ENCODE data around the gene LIN28A. TPM values are rescaled to one million over a fixed set of nuclear protein-coding genes. Genes with fewer than 3 reads are reported as not detected.

The LIN28A gene
- total RNA-seq, 1 donor from 2014 or later, result not detected

- ATAC-seq, result peak; percentile 91
- intact Hi-C loops (cut with micrococcal nuclease), result no loop called here
- peak; percentile 98 for DNase-seq
Observed at GRCh38 chr1:26472901-26473845, 62.6 kb downstream of the LIN28A start.

- ATAC-seq, result no peak
- intact Hi-C loops (cut with micrococcal nuclease), result no loop called here
Observed at GRCh38 chr1:26474818-26475217, 64.2 kb downstream of the LIN28A start.

GRCh38 chr1:26475989-26476388 lies 65.4 kb downstream of the LIN28A start:
- DNase-seq (no peak), ATAC-seq (no peak)
- intact Hi-C loops (cut with micrococcal nuclease), result no loop called here

More at GRCh38 chr1:26474818-26475217, 64.2 kb downstream of the LIN28A start:
- no peak for DNase-seq

DNA sequence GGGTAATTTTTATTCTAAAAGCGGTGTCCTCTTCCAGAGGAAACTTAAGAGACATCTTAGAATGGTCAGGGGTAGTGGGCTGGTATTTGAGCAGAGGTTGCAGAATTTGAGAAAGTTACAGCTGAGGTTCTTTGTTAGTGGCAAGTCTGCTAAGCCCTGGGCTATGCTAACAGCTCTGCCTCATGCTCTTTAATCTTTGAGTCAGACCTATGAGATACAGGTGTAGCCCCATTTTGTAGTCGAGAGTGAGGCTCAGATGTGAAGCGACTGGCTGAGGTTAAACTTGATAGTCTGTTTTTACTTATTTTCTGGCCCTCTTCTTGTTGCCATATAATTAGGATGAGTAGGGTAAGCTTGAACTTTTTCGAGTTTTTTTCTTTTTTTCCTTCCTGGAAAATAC lies 66.3 kb downstream of the LIN28A start:
- DNase-seq (no peak), ATAC-seq (no peak)
- intact Hi-C loops (cut with micrococcal nuclease), result no loop called here

- intact Hi-C loops (cut with micrococcal nuclease), result no loop called here
- DNase-seq (no peak), ATAC-seq (no peak)
Observed at GRCh38 chr1:26477446-26478152, 67.0 kb downstream of the LIN28A start.

GRCh38 chr1:26478159-26478558 lies 67.5 kb downstream of the LIN28A start:
- no peak for ATAC-seq
- DNase-seq, result no peak
- intact Hi-C loops (cut with micrococcal nuclease), result no loop called here

- no peak for ATAC-seq
- intact Hi-C loops (cut with micrococcal nuclease), result no loop called here
Observed at GRCh38 chr1:26478988-26479387, 68.4 kb downstream of the LIN28A start.

More at GRCh38 chr1:26478988-26479387, 68.4 kb downstream of the LIN28A start:
- DNase-seq, result no peak

Other genes with a start within 250 kb of the LIN28A start
- gene C1orf232, start 241.9 kb upstream of the LIN28A start, total RNA-seq, result not detected
- gene ZNF593, start 240.9 kb upstream of the LIN28A start, total RNA-seq, result 11.6 TPM
- not detected for gene ZNF593OS, start 239.0 kb upstream of the LIN28A start, total RNA-seq
- 1.7 TPM for gene CNKSR1, start 233.3 kb upstream of the LIN28A start, total RNA-seq
- gene CATSPER4, start 220.2 kb upstream of the LIN28A start, total RNA-seq, result not detected
- gene CEP85, start 176.6 kb upstream of the LIN28A start, total RNA-seq, result 91.1 TPM
- 34.7 TPM for gene SH3BGRL3, start 130.7 kb upstream of the LIN28A start, total RNA-seq
- gene UBXN11, start 104.2 kb upstream of the LIN28A start, total RNA-seq, result 9.7 TPM
- 6.3 TPM for gene CD52, start 92.9 kb upstream of the LIN28A start, total RNA-seq
- not detected for gene CRYBG2, start 56.7 kb upstream of the LIN28A start, total RNA-seq
- gene ZNF683, start 38.1 kb upstream of the LIN28A start, total RNA-seq, result not detected
- gene DHDDS, start 21.5 kb downstream of the LIN28A start, total RNA-seq, result 29.3 TPM
- 145 TPM for gene HMGN2, start 61.6 kb downstream of the LIN28A start, total RNA-seq
- gene RPS6KA1, start 118.9 kb downstream of the LIN28A start, total RNA-seq, result 4.6 TPM

Data from left ventricle myocardium superior (tissue), 1 donor.